HepG2 (cell line): Measurements from ENCODE around the gene NUP107. TPM values are rescaled to one million over a fixed set of nuclear protein-coding genes. Genes with fewer than 3 reads are reported as not detected.

Experiments
- MXD1 ChIP-seq: sonication (generic); formaldehyde crosslinking; IDR thresholded peaks from 2 replicates; pipeline ENCODE4 v1.4.0; 2020; ENCODE audit warnings: mild to moderate bottlenecking, missing genetic modification reagents
- ZNF230 ChIP-seq: sonication (generic); formaldehyde crosslinking; IDR thresholded peaks from 2 replicates; pipeline ENCODE4 v1.4.0; 2020; ENCODE audit warnings: mild to moderate bottlenecking, missing genetic modification reagents
- ZNF407 ChIP-seq: sonication (generic); formaldehyde crosslinking; IDR thresholded peaks from one replicate; pipeline ENCODE4 v1.5.1; 2020; ENCODE audit warnings: mild to moderate bottlenecking, missing genetic modification reagents; ENCODE audit errors: not compliant biosample characterization
- ZNF414 ChIP-seq: sonication (generic); formaldehyde crosslinking; IDR thresholded peaks from 2 replicates; pipeline ENCODE4 v1.5.0; 2020; ENCODE audit warnings: missing genetic modification reagents
- polyA plus RNA-seq, 8 experiments: library from polyadenylated mRNA; depleted of rRNA in 3 of 8; stranded (reverse) in 7 of 8; unstranded in 1 of 8; fragments of >200 nt; fragmentation: Illumina TruSeq in 4 of 8; extraction: Trizol in 4 of 8; gene quantifications; 2 replicates each; pipeline versions ENCODE4 v1.2.1 to v1.2.3, GENCODE V29; 2011 to 2016; ENCODE audit warnings: low read depth in 4 of 8, missing spikeins in 1 of 8, mixed read lengths in 1 of 8; ENCODE audit not compliant: insufficient read depth in 1 of 8
- total RNA-seq, 5 experiments: library from RNA; depleted of rRNA; stranded (reverse); fragments of >200 nt; fragmentation: Illumina TruSeq; extraction: Trizol; gene quantifications; 2 replicates each; pipeline ENCODE4 v1.2.3, GENCODE V29; 2016; ENCODE audit warnings: low read depth in 1 of 5

Gene NUP107
- total and polyA plus RNA-seq, 2 of the 13 experiments (the other 11 are each of a cell fraction or from before 2014, with no cell fraction given): 54.7 to 100 TPM

- no peak for TF ChIP-seq ZNF230 (CRISPR knock-in tag)
- no peak for TF ChIP-seq ZNF407 (CRISPR knock-in tag)
- TF ChIP-seq ZNF414 (CRISPR knock-in tag): no peak
- TF ChIP-seq MXD1 (CRISPR knock-in tag): no peak
Measured at GRCh38 chr12:68793975-68794652, 107.3 kb downstream of the NUP107 start (continued).
